HFF-Myc (cell line): ENCODE results near the gene DHRSX.

Experiments
- DNase-seq: peaks from one replicate; pipeline ENCODE4 v3.0.0-alpha.2; 2011; ENCODE audit warnings: low read depth; ENCODE audit errors: extremely low read depth
- H3K4me3 ChIP-seq: replicated peaks from 2 replicates; pipeline ENCODE4 v1.5.1; 2011; ENCODE audit warnings: low read depth, mild to moderate bottlenecking, control low read depth, low read length
- CTCF ChIP-seq: IDR thresholded peaks from 2 replicates; pipeline ENCODE4 v1.5.1; 2012; ENCODE audit warnings: mild to moderate bottlenecking, low read depth, low read length, control low read depth; ENCODE audit errors: missing control alignments

DHRSX gene

GRCh38 chrX:2193273-2193592, 307.5 kb downstream of the DHRSX start:
- no peak for TF ChIP-seq CTCF
- DNase-seq = no peak
- H3K4me3 ChIP-seq = no peak overlapping the region

GRCh38 chrX:2192584-2193272, 308.0 kb downstream of the DHRSX start:
- no peak for DNase-seq
- no peak for TF ChIP-seq CTCF
- no peak overlapping the region for H3K4me3 ChIP-seq

- no peak overlapping the region for H3K4me3 ChIP-seq
- no peak for TF ChIP-seq CTCF
- DNase-seq = no peak
These were observed 311.9 kb downstream of the DHRSX start for GRCh38 chrX:2188840-2189239.

- H3K4me3 ChIP-seq = no peak overlapping the region
- TF ChIP-seq CTCF = no peak
- no peak for DNase-seq
These were observed 312.4 kb downstream of the DHRSX start for GRCh38 chrX:2188330-2188792.

- DNase-seq = no peak
- no peak for TF ChIP-seq CTCF
- no peak overlapping the region for H3K4me3 ChIP-seq
These were observed 313.2 kb downstream of the DHRSX start for GRCh38 chrX:2187352-2188115.

GRCh38 chrX:2185341-2186082, 315.3 kb downstream of the DHRSX start:
- H3K4me3 ChIP-seq = no peak overlapping the region
- TF ChIP-seq CTCF = no peak

More at GRCh38 chrX:2185341-2186082, 315.3 kb downstream of the DHRSX start:
- DNase-seq = no peak
